Measurements from ENCODE around the gene MAP3K20. TPM values are rescaled to one million over a fixed set of nuclear protein-coding genes. Genes with fewer than 3 reads are reported as not detected.

The MAP3K20 gene
- total and polyA plus RNA-seq, 10 of the 15 experiments (the other 5 are each of a cell fraction or from before 2014, with no cell fraction given), result 0.04 to 5.6 (median 2.3) TPM

DNA sequence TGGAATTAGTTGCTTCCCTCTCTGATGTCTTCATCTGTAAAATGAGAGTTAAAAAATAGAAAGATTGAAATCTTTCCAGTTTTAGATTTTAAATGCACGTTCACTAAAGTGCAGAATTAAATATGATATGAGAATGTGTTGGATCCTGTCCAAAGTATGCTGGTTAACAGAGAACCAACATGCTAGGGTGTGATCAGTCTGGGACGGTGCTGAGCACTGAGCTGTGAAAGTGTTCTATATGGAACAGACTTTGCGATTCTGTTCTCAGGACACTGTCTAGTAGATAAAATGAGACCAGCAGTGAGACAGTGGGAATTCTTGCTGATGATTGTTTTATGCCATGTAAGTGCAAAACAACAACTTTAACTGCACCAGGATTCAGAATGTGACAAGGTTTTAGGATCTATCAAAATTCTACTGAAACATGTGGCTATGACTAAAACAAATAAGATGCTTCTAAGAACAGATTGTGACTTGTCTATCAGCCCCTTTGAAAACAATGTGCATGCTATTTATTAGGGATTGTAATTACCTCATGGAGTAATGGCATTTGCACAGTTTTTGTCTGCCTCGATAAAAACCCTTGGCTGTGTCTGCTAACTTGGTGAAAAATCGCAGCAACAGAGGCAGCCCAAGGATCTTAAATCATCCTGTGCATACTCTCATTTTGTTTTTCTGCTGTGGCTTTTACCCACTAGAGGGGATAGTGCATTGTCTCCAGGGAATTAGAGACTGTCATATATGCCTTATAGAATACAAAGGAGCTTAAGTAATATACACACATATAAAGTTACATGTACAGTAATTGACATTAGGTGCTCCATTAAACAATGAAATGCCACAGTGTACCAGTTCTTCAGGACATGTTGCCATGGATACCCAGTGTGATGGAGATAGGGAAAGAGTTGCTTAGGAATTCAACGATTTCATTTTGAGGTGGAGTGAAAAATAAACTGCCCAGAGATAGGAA lies 55.1 kb downstream of the MAP3K20 start:
- H3K9me3 ChIP-seq (replicated peaks; ENCODE audit: control insufficient read depth, insufficient read depth, low read length), result no peaks in the 10 kb centered on the region
- no peaks in the 10 kb centered on the region for H3K4me1 ChIP-seq (ENCODE audit: control insufficient read depth, insufficient read depth, low read length)
- ChIA-PET POLR2A (no interaction called here), CTCF (no interaction called here), RAD21 (ENCODE audit: unreplicated experiment) (no interaction called here), SMC1A (ENCODE audit: uncharacterized antibody, unreplicated experiment) (interaction anchor here (1.1 kb wide), 1 partner anchor 12 kb away, joined by 3 read pairs; no protein-coding TSS in a partner anchor)
- in situ Hi-C loops (cut with MboI), result no loop called here
- no peak for ATAC-seq
- no peak overlapping the region for H3K4me2 ChIP-seq (ENCODE audit: control insufficient read depth, insufficient read depth)
- WGBS (ENCODE audit: insufficient coverage, insufficient replicate concordance, low lambda C conversion rate, missing lambda C conversion rate), result 49% methylated on average over 6 of the region's 6 CpGs
- no peak overlapping the region for H2AFZ ChIP-seq (ENCODE audit: control insufficient read depth, low read depth, low read length)
- intact Hi-C loops (cut with micrococcal nuclease; ENCODE audit: unreplicated experiment), result no loop called here
- no peak for TF ChIP-seq EZH2 (IDR thresholded peaks at IDR 0.05; ENCODE audit: borderline replicate concordance, control insufficient read depth, low read depth, low read length)
- no peak for TF ChIP-seq ASH2L (IDR thresholded peaks at IDR 0.05; ENCODE audit: borderline replicate concordance, low read depth)
- no peak for TF ChIP-seq RUNX3 (IDR thresholded peaks at IDR 0.05; ENCODE audit: low read length)
- TF ChIP-seq POLR2AphosphoS5 (IDR thresholded peaks at IDR 0.05; ENCODE audit: low read length), result no peak
- no peak for TF ChIP-seq MXI1 (IDR thresholded peaks at IDR 0.05; ENCODE audit: low read depth, low read length)
- no peak for TF ChIP-seq CHD2 (IDR thresholded peaks at IDR 0.05; ENCODE audit: borderline replicate concordance, low read depth, low read length)
- no peak for TF ChIP-seq ESRRA (IDR thresholded peaks at IDR 0.05; ENCODE audit: low read length)
- no peak for TF ChIP-seq NFYB (IDR thresholded peaks at IDR 0.05; ENCODE audit: insufficient read depth, low read depth, low read length)
- no peak for FAIRE-seq
- H3K27ac ChIP-seq (ENCODE audit: control insufficient read depth, insufficient read depth), result no peak overlapping the region
- BruUV-seq (replicated peaks), result no TSS peak
- no peaks in the 10 kb centered on the region for H3K36me3 ChIP-seq (ENCODE audit: control insufficient read depth in 2 of 2, insufficient read depth in 2 of 2, low read length in 1 of 2)
- no peaks in the 10 kb centered on the region for H3K27me3 ChIP-seq (replicated peaks in 1 of 2; ENCODE audit: control insufficient read depth in 2 of 2, insufficient read depth in 2 of 2, low read length in 1 of 2)
- peaks cover 2% of the 10 kb centered on the region; the same call in 1 of the 2 replicates for H3K79me2 ChIP-seq (ENCODE audit: control insufficient read depth, insufficient read depth, low read length)
- no peak for DNase-seq (ENCODE audit: low read depth, low spot score)
- H4K20me1 ChIP-seq (ENCODE audit: control insufficient read depth, insufficient read depth), result no peaks in the 10 kb centered on the region
- H3K4me3 ChIP-seq, result no peak overlapping the region
- H3K9ac ChIP-seq (ENCODE audit: control insufficient read depth, insufficient read depth, low read length), result no peak overlapping the region
